ENCODE measurements around the gene ABLIM2.

Gene ABLIM2

DNA sequence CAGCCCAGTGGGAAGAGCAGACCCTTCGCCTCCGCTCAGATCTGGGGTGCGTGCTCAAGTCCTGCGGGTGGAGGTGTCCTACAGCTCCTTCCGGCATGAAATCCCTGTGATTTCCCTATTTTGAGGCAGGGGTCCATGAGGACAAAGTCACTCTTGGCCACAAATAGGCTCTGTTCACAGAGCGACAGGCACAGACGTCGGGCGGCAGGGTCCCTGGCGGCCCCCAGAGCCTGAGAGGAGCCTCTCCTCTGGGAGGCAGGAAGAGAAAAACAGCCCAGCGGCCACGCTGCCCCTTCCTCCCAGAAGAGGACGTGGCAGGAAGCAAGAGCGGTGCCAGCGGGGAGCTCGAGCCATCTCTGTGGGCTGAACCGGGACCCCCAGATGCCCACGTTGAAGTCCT lies 38.7 kb downstream of the ABLIM2 start:
- no peak for DNase-seq (ENCODE audit: low spot score)

- no peak for DNase-seq (ENCODE audit: low spot score)
Observed at GRCh38 chr4:8118531-8118930, 40.1 kb downstream of the ABLIM2 start.

DNA sequence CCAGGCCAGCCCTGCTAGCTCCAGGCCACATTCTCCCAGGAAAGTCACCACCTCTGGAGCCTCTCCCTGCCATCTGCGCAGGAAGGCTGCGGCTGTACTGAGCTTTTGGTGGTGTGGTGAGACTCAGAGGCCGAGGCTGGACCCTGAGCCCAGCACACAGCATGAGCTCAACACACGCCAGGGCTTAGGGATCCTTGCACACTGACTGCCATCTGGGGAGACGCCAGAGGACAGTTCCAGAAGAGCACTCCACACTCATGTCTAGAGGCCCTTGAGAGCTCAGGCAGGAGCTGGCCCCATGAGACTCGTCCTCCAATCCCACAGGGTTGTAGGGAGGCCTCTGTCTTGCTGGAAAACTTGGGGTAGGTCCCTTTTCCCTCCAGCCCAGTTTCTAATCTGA lies 40.6 kb downstream of the ABLIM2 start:
- DNase-seq (ENCODE audit: low spot score) = no peak

DNA sequence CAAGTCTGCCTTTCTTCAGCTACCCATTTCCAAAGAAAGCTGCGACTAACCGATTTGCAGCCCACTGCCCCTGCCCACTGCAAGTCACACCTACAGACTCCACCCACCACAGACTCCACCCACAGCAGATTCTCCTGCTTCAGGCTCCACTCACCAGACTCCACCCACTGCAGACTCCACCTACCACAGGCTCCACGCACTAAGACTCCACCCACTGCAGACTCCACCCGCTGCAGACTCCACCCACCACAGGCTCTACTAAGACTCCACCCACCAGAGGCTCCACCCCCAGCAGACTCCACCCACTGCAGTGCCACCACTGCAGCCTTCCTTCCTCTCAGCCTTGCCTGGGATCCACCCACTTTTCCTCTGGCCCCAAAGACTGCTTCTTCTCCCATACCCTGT lies 41.3 kb downstream of the ABLIM2 start:
- DNase-seq (ENCODE audit: low spot score) = no peak

DNA sequence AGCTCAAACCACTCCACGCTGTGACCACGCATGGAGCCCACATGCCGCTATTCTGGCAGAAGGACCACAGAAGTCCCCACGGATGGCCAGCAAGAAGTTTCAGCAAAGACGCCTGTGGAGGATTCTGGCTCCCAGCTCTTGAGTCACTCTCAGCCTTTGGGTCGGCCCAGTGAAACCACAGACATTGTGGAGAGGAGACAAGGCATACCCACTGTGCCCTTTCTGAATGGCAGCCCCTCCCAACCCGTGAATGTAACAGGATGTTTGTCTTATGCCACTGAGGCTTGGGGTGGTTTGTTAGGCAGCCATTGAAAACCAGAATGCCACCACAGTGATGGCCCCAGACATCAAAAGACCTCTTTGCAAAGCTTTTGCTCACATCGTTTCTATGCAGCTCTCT lies 42.7 kb downstream of the ABLIM2 start:
- no peak for DNase-seq (ENCODE audit: low spot score)

GRCh38 chr4:8115203-8115520 lies 43.5 kb downstream of the ABLIM2 start:
- DNase-seq (ENCODE audit: low spot score) = no peak

DNA sequence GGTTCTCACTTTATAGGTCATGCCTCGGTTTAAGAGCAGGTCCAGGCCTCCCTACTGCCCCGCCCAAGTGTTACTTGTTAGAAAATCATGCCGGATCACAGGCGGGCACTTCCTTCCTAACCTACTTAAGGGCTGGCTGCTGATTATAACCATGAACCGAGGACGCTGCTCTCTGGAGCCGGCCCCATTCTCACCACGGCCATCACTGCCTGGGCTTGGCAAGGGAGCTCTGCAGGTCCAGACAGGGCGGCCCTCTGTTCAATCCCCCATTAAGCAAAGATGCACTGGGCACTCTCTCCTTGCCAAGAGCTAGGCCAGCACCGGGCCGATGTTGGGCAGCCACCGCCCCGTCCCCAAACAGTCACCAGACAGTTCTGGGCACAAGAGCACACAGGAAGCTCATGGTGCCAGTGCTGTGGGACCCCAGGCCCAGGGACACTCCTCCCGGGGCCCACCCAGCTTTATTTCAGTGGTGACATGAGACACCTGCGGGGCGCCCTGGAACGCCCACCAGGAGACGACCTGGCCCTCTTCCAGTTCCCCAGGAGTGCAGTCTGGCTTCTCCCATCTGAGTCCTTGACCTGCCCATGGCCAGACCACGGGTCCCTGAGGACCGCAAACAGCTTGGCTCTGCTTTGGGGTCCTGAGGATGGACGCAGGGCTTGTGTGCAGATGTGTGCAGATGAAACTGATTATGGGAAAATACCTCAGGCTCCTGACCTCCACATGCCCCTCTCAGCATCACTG lies 44.0 kb downstream of the ABLIM2 start:
- no peak for DNase-seq (ENCODE audit: low spot score)

DNA sequence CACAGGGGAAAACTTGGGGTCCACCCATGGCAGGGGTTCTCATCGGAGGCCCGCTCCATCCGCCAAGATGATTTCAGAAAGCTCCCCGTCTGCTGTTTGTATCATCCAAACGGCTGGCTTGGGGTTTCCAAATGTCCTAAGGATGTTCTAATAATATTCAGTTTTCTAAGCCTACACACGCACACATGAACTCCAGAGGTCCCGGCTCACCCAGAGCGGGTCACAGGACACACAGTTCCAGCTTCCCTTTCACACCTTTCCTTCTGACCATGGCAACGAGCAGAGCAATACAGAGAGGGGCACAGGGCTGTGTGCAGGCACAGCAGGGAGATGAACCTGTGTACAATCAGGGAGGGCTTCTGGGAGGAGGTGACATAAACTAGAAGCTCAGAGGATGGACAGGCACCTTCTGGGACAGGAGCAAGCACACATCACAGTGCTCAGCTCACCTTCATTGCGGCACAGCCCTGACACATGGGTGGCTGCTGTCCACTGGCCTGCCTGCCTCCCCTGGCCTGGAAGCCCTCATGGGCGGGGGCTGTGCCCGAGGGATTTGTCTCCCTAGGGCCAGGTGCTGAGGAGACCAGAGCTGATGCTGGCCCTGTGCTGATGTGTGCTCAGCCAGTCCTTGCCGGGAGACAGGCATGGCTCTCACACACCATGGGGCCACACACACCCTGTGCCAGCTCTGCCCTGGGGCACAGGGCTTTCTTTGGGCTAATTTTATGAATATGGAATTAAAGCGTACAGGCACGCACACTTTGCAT lies 44.8 kb downstream of the ABLIM2 start:
- DNase-seq (ENCODE audit: low spot score) = peak; percentile 40

DNA sequence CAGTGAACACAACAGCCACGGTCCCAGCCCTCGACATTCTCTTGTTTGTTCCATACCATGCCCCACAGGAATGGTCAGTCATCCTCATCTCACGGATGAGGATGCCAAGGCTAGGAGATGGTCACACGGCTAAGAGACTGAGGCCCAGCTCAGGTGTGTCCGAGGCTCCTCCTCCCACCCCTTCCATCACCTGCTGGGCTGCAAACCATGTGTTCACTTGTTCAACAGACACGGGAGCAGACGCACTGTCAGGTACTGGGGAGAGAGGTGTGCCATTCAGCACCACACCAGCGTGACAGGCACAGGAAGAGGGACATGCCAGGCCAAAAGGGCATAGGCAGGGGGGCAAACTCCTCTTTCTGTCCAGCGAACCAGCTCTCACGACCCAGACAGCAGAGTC lies 45.9 kb downstream of the ABLIM2 start:
- DNase-seq (ENCODE audit: low spot score) = no peak

DNA sequence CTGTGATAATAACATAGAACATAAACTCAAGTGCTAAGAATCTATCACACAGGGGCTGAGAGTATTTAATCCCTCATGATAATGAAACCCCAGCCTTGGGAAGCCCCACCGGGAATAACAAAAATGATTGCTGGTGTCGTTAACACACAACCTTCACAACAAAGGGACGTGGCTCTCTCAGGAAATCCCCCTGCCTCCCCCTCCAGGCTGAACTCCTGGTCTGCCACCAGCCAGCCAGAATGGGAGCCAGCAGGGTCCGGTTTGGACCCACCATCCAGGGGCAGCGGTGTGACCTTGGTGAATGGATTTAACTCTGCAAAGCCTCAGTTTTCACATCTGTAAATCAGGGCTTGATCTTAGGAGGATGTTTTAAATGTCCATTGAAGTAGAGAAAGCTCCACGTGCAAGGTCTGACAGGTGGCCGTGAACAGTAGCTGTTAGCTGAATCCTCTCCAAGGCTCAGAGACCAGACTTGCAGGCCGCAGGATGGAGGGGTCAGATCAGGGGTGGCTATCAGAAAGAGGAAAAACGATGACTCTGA lies 46.5 kb downstream of the ABLIM2 start:
- DNase-seq (ENCODE audit: low spot score) = no peak

DNA sequence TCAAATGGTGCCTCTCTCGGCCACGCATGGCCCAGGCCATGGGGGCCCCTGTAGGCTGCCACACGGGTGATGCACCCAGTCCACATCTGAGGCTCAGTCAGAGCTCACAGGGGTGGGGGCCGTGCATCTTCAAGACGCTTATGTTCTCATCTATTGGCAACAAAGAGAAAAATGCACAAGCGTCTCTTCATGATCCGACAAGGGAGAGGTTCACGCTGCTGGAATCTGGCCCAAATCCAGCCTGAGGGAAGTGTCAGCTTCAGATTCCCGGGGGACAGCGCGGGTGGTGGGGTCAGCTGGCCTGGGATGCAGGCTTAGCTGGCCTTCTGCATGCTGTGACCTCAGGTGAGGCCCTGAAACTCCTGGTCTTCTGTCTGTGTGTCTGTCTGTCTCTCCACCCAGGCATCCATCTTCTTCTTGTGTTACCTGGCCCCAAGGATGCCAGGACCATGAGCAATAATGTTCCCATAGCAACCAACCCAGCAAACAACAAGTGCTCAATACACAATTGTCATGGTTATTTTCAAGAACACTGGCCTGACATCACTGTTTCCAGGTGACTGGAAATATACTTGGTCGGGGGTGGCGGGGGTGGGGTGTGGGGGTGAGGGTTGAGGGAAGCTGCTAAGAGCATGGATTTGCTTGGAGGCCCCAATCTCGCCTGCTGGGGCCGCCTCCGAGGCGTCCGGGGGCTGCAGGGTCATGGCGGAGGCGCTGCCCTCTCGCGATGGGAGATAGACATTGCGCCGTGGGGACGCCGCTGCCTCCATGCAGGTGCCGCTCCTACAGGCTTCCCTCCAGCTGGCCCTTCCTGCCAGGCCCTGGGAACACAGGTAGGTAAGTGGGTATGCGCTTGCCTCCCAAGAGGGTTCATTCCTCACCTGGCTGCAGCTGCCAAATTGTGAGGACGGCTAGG lies 48.3 kb downstream of the ABLIM2 start:
- DNase-seq (ENCODE audit: low spot score) = no peak

DNA sequence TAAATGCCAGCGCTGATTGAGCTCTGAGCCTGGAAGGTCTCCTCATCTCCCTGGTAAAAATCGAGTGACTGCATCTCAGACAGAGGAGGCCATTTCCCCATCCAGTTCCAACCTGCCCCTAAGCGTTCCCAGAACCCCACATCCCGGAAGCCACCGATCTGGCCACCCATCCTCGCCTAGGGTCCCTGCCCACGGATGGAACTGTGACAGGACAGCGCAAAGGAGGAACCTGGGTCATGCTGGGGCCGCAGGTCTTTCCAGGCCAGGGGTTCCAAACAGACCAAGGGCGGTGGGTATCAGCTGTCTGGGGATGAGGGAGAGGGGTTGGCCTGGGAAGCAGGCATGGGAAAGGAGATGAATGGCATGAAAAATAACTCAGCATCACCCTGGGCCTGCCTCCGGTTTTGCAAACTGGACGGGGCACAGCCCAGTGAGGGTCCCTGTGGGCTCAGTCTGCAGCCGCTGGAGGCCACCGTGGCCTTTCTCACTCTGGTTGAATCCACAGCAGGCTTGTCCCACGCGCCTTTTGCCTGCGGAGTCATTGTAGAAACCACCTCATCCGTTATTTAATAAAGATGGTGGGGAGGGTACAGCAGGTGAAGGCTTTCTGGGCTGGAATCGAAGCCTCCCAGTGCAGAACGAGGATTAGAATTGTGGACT lies 49.1 kb downstream of the ABLIM2 start:
- no peak for DNase-seq (ENCODE audit: low spot score)

DNA sequence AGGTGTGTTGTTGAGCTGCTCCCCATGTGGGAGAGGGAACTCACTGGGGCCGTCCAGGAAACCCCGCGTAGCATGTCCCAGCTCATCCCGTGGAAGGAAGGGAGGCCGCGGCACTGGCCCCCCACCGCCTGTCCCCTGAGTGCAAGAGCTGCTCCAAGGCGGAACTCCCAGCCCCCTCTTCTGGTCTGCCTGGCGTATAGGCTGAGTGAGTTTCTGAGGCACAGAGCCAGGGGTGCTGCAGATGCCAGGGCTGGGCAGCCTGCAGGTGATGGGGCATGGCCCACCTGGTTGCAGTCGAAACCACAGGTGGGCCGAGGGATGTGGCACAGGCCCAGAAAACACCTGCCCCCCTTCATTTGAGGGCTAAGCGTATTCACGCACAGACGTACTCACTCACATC lies 49.6 kb downstream of the ABLIM2 start:
- no peak for DNase-seq (ENCODE audit: low spot score)

DNA sequence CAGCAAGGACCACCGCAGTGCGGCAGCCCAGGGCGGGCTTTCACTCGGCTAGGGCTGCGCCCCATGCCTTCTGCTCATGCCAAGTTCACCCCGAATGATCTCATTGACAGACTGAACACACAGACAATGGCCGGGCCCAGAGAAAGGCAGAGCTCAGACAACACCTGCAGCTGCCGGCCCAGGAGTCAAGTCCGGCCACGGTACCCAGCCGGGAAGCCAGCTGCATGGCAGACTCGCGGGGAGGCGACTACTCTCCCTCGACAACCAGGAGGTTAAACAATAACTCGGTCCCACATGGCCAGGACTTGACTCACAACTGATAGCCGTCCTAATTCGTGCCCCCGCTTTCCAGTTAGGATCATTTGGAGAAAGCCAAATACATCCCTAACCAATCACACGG lies 50.4 kb downstream of the ABLIM2 start:
- no peak for DNase-seq (ENCODE audit: low spot score)

- no peak for DNase-seq (ENCODE audit: low spot score)
Observed at GRCh38 chr4:8107146-8107657, 51.4 kb downstream of the ABLIM2 start.

DNA sequence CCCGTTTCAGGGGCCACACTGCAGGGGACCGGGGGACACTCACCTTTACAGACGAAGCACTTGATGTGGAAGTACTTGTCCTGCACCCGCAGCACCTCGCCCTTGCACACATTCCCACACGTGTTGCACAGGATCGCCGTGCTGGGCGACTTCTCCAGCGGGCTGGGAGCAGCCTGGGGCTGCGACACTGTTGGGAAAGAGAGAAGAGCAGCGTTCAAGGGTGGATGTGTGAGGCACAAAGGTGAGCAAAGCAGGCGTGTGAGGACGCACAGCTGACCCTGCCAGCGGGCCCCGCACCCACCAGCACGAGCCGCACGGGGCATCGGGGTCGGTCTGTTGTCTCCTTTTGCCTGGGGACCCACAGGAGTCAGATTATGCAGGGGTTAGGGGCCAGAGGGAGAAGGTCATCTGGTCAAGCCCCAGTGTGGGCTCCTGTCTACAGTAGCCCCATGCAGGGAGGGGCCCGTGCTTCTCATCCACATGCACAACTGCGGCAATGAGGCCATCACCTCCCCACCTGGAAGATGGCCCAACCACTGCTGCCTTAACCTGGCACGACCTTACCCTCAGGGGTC lies 52.1 kb downstream of the ABLIM2 start:
- no peak for DNase-seq (ENCODE audit: low spot score)

DNA sequence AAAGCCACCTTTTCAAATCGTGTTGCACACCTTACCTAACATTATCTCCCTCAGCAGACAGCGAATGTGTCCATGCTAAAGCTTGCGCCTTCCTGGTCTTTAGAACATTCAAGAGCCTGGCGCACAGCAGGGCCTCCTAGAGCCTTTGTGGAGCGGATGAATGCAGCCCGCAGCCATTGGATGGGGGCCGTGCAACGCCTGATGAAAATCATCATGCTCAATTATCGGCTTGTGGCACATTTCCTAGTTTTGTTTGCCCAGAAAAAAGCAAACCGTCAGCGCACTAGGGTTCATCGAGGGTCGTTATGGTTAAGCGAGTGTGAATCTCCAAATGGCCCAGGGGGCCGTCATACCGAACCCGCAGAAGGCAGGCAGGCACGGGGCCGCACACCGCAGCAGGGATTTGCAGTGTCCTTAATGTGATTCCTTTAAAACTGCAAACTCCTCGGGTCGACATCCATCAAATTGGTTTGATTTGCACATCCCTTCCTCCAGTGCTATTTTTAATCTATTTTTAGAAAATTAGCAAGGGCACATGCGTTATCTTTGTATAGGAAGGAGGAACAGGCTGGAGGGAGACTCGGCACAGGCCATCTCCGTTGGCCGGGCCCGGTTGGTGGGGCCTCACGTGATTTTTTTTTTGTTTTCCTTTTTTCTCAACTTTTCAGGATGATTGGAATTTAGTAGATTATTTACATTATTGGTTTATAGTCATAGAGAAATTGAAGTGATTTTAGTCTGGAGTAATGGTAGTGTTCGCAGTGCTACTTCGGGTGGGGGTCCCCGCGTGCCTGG lies 53.1 kb downstream of the ABLIM2 start:
- DNase-seq (ENCODE audit: low spot score) = no peak

GRCh38 chr4:8104491-8105305 lies 53.9 kb downstream of the ABLIM2 start:
- no peak for DNase-seq (ENCODE audit: low spot score)
